SK-N-MC (cell line): ENCODE data around the gene HCFC1.

Experiments
- EZH2 ChIP-seq: fragments of 200-600 bp; sonication (generic); IDR thresholded peaks from one replicate; pipeline ENCODE4 v1.6.1; 2017; ENCODE audit warnings: antibody characterized with exemption
- POLR2AphosphoS5 ChIP-seq: IDR thresholded peaks from 2 replicates; pipeline ENCODE4 v1.6.1; 2012; ENCODE audit warnings: mild to moderate bottlenecking, low read depth, low read length, borderline replicate concordance

DNA sequence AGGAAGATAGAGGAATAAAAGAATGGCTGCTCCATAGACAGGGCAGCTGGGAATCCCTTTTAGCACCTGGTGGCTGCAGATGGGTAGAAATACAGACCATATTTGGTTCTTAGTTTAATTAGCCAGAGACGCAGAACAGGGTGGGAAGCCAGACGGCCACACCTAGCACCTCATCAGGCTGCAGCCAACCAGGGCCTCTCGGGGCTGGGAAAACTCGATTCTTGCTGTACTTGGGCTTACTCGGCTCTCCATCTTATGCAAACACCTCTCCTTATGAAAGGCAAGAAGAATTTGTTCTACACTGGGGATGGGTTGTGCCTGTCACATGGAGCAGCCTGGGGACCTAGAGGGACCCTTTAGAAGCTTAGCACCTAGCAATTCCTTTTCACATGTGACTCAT lies 28.4 kb upstream of the HCFC1 start:
- TF ChIP-seq EZH2, result no peak
- no peak for TF ChIP-seq POLR2AphosphoS5
